Breast epithelium (tissue), 3 donors: ENCODE data around the gene HSPB8.

Experiments
- CTCF ChIP-seq, 3 donors: fragments of 450-650 bp; IDR thresholded peaks; one replicate each; pipeline ENCODE4 v1.5.1; 2016 to 2017; ENCODE audit warnings: antibody characterized with exemption in 3 of 3, mild to moderate bottlenecking in 3 of 3, moderate library complexity in 3 of 3
- POLR2A ChIP-seq: fragments of 450-650 bp; IDR thresholded peaks from one replicate; pipeline ENCODE4 v1.6.1; 2016; ENCODE audit warnings: antibody characterized with exemption, mild to moderate bottlenecking, moderate library complexity

GRCh38 chr12:119208626-119209061, 29.9 kb downstream of the HSPB8 start:
- TF ChIP-seq CTCF (IDR thresholded peaks at IDR 0.05) = no peak
- no peak for TF ChIP-seq POLR2A
